SK-N-SH treated with all-trans-retinoic acid at 6 μM for 48 hours (cell line): ENCODE measurements around the gene PRSS16.

Experiments
- CREB5 ChIP-seq: fragments of 250-450 bp; sonication (Bioruptor Pico); IDR thresholded peaks from 2 replicates; pipeline ENCODE4 v1.5.1; 2020; ENCODE audit warnings: low read depth, mild to moderate bottlenecking, moderate library complexity
- CSRNP3 ChIP-seq: fragments of 250-450 bp; sonication (Bioruptor Pico); IDR thresholded peaks from 2 replicates; pipeline ENCODE4 v1.5.1; 2021; ENCODE audit warnings: mild to moderate bottlenecking, moderate library complexity
- OSR1 ChIP-seq: fragments of 250-450 bp; sonication (Bioruptor Pico); IDR thresholded peaks from 2 replicates; pipeline ENCODE4 v1.8.0; 2022; ENCODE audit warnings: moderate library complexity, mild to moderate bottlenecking, inconsistent platforms
- PPARA ChIP-seq: fragments of 250-450 bp; sonication (Bioruptor Pico); IDR thresholded peaks from 2 replicates; pipeline ENCODE4 v1.5.0; 2020; ENCODE audit warnings: mild to moderate bottlenecking, borderline replicate concordance
- RARB ChIP-seq: fragments of 250-450 bp; sonication (Bioruptor Pico); IDR thresholded peaks from 2 replicates; pipeline ENCODE4 v1.8.0; 2021; ENCODE audit warnings: mild to moderate bottlenecking, moderate library complexity
- ZNF565 ChIP-seq: fragments of 450-650 bp; formaldehyde crosslinking; conservative IDR thresholded peaks from 2 replicates; pipeline ENCODE4 v1.5.0; 2020; ENCODE audit warnings: low read depth, mild to moderate bottlenecking, moderate library complexity

GRCh38 chr6:27208042-27208441 lies 39.5 kb upstream of the PRSS16 start:
- TF ChIP-seq PPARA (no peak), OSR1 (CRISPR knock-in tag) (no peak), ZNF565 (CRISPR knock-in tag) (no peak), CSRNP3 (CRISPR knock-in tag) (no peak), RARB (no peak), CREB5 (CRISPR knock-in tag) (no peak)
